Liver (tissue), 3 donors: ENCODE results near the gene SPACDR.

Experiments
- CTCF ChIP-seq: fragments of 150-350 bp; IDR thresholded peaks from 2 replicates; pipeline ENCODE4 v1.5.1; 2017; ENCODE audit warnings: improper control_type of control experiment, low read depth, low read length; ENCODE audit not compliant: missing input control
- EGR1 ChIP-seq, 2 donors: IDR thresholded peaks; 2 replicates each; pipeline ENCODE4 v1.6.1; 2016 to 2018; ENCODE audit warnings: antibody characterized with exemption in 2 of 2, low read depth in 2 of 2
- FOXA2 ChIP-seq: IDR thresholded peaks from 2 replicates; pipeline ENCODE4 v1.6.1; 2016; ENCODE audit warnings: antibody characterized with exemption
- HNF4A ChIP-seq, 2 donors: conservative IDR thresholded peaks; 2 replicates each; pipeline ENCODE4 v1.6.1; 2016; ENCODE audit warnings: antibody characterized with exemption in 2 of 2, mild to moderate bottlenecking in 2 of 2
- JUND ChIP-seq, 2 donors: IDR thresholded peaks; 2 replicates each; pipeline ENCODE4 v1.6.1; 2016; ENCODE audit warnings: antibody characterized with exemption in 2 of 2
- REST ChIP-seq: IDR thresholded peaks from 2 replicates; pipeline ENCODE4 v1.6.1; 2016; ENCODE audit warnings: antibody characterized with exemption, mild to moderate bottlenecking
- TAF1 ChIP-seq: conservative IDR thresholded peaks from 2 replicates; pipeline ENCODE4 v1.6.1; 2016; ENCODE audit warnings: antibody characterized with exemption, mild to moderate bottlenecking
- TF ChIP-seq, protein P1 (sequence below): IDR thresholded peaks from 2 replicates; pipeline ENCODE4 v1.6.1; 2016; ENCODE audit warnings: antibody characterized with exemption
- TF ChIP-seq, protein P2 (sequence below): IDR thresholded peaks from 2 replicates; pipeline ENCODE4 v1.6.1; 2016; ENCODE audit warnings: antibody characterized with exemption
- donor health status: healthy.
- donor health status: healthy.

DNA sequence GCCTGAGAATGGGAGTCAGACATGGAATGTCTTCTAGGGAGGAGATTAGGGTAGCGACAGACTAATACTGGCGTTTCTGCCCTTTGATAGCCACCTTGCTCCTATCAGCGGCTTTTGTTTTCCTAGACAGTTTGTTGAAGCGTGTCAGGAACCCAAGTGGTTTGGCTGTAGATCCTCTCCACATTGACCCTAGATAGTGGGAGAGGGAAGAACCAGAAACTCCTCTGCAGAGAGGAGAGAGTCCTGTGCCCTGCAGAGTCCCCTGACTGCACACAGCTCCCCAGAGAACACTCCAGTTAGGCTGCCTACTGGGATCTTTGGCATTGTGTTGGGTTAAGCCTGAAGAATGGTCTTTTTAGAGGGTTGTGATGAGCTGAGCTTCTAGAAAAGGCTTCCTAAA is 32.0 kb downstream of the SPACDR start:
- TF ChIP-seq CTCF: no peak
- TF ChIP-seq REST: no peak
- no peak for TF ChIP-seq EGR1 (IDR thresholded peaks at IDR 0.05; ENCODE audit: low read depth in 2 of 2)
- no peak for TF ChIP-seq TAF1
- TF ChIP-seq JUND (IDR thresholded peaks at IDR 0.05): no peak
- TF ChIP-seq, protein P1, sequence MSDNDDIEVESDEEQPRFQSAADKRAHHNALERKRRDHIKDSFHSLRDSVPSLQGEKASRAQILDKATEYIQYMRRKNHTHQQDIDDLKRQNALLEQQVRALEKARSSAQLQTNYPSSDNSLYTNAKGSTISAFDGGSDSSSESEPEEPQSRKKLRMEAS: no peak
- TF ChIP-seq, protein P2, sequence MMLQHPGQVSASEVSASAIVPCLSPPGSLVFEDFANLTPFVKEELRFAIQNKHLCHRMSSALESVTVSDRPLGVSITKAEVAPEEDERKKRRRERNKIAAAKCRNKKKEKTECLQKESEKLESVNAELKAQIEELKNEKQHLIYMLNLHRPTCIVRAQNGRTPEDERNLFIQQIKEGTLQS: no peak
- TF ChIP-seq FOXA2: no peak
- TF ChIP-seq HNF4A (conservative IDR thresholded peaks at IDR 0.05): no peak
